ENCODE results near the gene ZNF277. TPM values are rescaled to one million over a fixed set of nuclear protein-coding genes. Genes with fewer than 3 reads are reported as not detected.

ZNF277 gene
- total RNA-seq, 1 experiment from 2014 or later: 21.3 TPM

DNA sequence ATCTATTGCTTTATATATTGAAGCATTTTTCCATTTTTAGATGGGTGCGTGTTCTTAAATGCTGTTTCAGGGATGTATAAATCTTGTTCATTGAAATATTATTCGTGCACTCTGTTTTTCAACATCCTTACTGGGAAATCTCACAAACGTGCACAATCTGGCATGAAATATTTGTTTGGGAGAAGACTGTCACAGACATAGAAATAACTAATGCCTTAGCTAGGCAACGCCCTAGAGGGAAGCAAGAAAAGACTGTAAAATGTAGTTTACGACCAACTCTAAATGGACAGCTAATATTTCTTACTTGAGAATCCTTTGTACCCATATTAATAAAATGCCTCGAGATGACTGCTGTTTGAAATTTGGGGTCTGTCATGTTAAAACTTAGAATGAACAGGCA, 9.2 kb upstream of the ZNF277 start:
- Histone ChIP-seq H2AFZ (ENCODE audit: low read depth, low read length, poor library complexity, severe bottlenecking) (no peak overlapping the region), H3K9me2 (ENCODE audit: insufficient read depth) (no peaks in the 10 kb centered on the region), H3K79me2 (ENCODE audit: insufficient read depth, low read length) (no peaks in the 10 kb centered on the region), H3K4me2 (ENCODE audit: low read length) (no peak overlapping the region), H3K27ac (ENCODE audit: low read depth, low read length) (no peak overlapping the region), H3K4me1 (ENCODE audit: control insufficient read depth in 1 of 2, insufficient read depth in 2 of 2, low read length in 2 of 2) (peaks cover 0 to 5% of the 10 kb centered on the region in 2 experiments; a peak in 1 of 4 replicates), H3K9me3 (ENCODE audit: control insufficient read depth in 1 of 2, insufficient read depth in 1 of 2, low read depth in 1 of 2, low read length in 2 of 2) (no peaks in the 10 kb centered on the region), H3K4me3 (replicated peaks in 1 of 2; ENCODE audit: low read depth in 1 of 2, low read length in 2 of 2) (no peak overlapping the region), H3K36me3 (ENCODE audit: control insufficient read depth in 1 of 2, insufficient read depth in 2 of 2, low read length in 2 of 2) (no peaks in the 10 kb centered on the region), H3K9ac (ENCODE audit: low read length) (no peak overlapping the region), H3K27me3 (ENCODE audit: insufficient read depth, low read length) (no peaks in the 10 kb centered on the region), H4K20me1 (ENCODE audit: insufficient read depth) (no peaks in the 10 kb centered on the region)
- ChIA-PET CTCF (no interaction called here), POLR2A (no interaction called here), RAD21 (ENCODE audit: low non-redundant PET in 1 of 2, low total read pairs in 2 of 2, uncharacterized antibody in 2 of 2, unreplicated experiment in 2 of 2) (no interaction called here)
- DNase-seq (ENCODE audit: low read depth, low spot score) (no peak), ATAC-seq (no peak)
- no TSS peak for BruUV-seq (replicated peaks)
- intact Hi-C loops (cut with micrococcal nuclease): no loop called here
- TF ChIP-seq RAD21 (IDR thresholded peaks at IDR 0.05; ENCODE audit: low read depth) (no peak), TCF7L2 (IDR thresholded peaks at IDR 0.05; ENCODE audit: borderline replicate concordance, extremely low read depth, insufficient read depth, insufficient read length) (no peak), EZH2phosphoT487 (IDR thresholded peaks at IDR 0.05; ENCODE audit: borderline replicate concordance) (no peak), ZNF274 (IDR thresholded peaks at IDR 0.05; ENCODE audit: low read depth, low read length) (no peak), SP1 (IDR thresholded peaks at IDR 0.05; ENCODE audit: low read depth) (no peak), SRF (IDR thresholded peaks at IDR 0.05; ENCODE audit: low read depth) (no peak), CBX3 (IDR thresholded peaks at IDR 0.05; ENCODE audit: low read depth) (no peak), ELF1 (IDR thresholded peaks at IDR 0.05; ENCODE audit: borderline replicate concordance, low read depth) (no peak)

DNA sequence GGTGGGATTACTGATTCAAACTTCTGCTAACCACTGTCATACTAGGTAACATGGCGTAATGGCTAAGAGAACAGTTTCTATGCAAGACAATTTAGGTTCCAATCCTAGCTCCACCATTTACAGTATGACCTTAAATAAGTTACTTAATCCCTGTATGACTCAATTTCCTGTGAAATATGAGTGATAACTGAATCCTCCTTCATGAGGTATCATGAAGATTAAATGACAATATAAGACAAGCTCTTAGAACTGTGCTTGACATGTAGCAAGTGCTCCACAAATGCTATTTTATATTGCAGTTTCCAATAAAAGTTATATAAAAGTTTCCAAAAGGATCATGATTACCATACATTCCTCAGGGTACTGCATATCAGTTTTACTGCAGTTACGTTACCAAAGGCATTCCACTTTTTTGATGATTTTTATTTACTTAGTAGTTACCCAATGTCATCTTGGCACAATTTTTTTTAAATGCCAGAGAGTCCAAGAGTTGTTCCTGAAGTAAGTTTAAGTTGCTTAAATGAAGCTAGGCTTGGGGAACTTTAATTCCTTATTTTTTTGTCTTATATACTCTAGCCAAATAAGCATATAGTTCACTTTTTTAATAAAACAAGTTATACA, 7.3 kb upstream of the ZNF277 start:
- RAD21 ChIA-PET (ENCODE audit: low non-redundant PET in 1 of 2, low total read pairs in 2 of 2, uncharacterized antibody in 2 of 2, unreplicated experiment in 2 of 2): no interaction called here
- Histone ChIP-seq H2AFZ (ENCODE audit: low read depth, low read length, poor library complexity, severe bottlenecking) (no peak overlapping the region), H3K4me2 (ENCODE audit: low read length) (no peak overlapping the region), H3K36me3 (ENCODE audit: control insufficient read depth in 1 of 2, insufficient read depth in 2 of 2, low read length in 2 of 2) (no peaks in the 10 kb centered on the region), H3K9ac (ENCODE audit: low read length) (no peak overlapping the region), H3K27me3 (ENCODE audit: insufficient read depth, low read length) (peaks cover 8% of the 10 kb centered on the region), H3K4me1 (ENCODE audit: control insufficient read depth in 1 of 2, insufficient read depth in 2 of 2, low read length in 2 of 2) (peaks cover 0 to 5% of the 10 kb centered on the region in 2 experiments; a peak in 1 of 4 replicates), H3K79me2 (ENCODE audit: insufficient read depth, low read length) (no peaks in the 10 kb centered on the region), H3K9me3 (ENCODE audit: control insufficient read depth in 1 of 2, insufficient read depth in 1 of 2, low read depth in 1 of 2, low read length in 2 of 2) (no peaks in the 10 kb centered on the region), H4K20me1 (ENCODE audit: insufficient read depth) (no peaks in the 10 kb centered on the region), H3K4me3 (replicated peaks in 1 of 2; ENCODE audit: low read depth in 1 of 2, low read length in 2 of 2) (no peak overlapping the region), H3K27ac (ENCODE audit: low read depth, low read length) (no peak overlapping the region), H3K9me2 (ENCODE audit: insufficient read depth) (no peaks in the 10 kb centered on the region)
- intact Hi-C loops (cut with micrococcal nuclease): no loop called here
- DNase-seq (ENCODE audit: low read depth, low spot score) (no peak), ATAC-seq (no peak)
- POLR2A ChIA-PET: no interaction called here
- BruUV-seq (replicated peaks): no TSS peak
- CTCF ChIA-PET: no interaction called here
- no peak for TF ChIP-seq SRF (IDR thresholded peaks at IDR 0.05; ENCODE audit: low read depth)
- TF ChIP-seq, protein P1, sequence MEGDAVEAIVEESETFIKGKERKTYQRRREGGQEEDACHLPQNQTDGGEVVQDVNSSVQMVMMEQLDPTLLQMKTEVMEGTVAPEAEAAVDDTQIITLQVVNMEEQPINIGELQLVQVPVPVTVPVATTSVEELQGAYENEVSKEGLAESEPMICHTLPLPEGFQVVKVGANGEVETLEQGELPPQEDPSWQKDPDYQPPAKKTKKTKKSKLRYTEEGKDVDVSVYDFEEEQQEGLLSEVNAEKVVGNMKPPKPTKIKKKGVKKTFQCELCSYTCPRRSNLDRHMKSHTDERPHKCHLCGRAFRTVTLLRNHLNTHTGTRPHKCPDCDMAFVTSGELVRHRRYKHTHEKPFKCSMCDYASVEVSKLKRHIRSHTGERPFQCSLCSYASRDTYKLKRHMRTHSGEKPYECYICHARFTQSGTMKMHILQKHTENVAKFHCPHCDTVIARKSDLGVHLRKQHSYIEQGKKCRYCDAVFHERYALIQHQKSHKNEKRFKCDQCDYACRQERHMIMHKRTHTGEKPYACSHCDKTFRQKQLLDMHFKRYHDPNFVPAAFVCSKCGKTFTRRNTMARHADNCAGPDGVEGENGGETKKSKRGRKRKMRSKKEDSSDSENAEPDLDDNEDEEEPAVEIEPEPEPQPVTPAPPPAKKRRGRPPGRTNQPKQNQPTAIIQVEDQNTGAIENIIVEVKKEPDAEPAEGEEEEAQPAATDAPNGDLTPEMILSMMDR (IDR thresholded peaks at IDR 0.05 in 2 of 3, conservative IDR thresholded peaks at IDR 0.05 in 1 of 3; ENCODE audit: borderline replicate concordance in 1 of 3, insufficient read depth in 1 of 3, low read depth in 2 of 3, low read length in 2 of 3): no peak
- TF ChIP-seq, protein P2, sequence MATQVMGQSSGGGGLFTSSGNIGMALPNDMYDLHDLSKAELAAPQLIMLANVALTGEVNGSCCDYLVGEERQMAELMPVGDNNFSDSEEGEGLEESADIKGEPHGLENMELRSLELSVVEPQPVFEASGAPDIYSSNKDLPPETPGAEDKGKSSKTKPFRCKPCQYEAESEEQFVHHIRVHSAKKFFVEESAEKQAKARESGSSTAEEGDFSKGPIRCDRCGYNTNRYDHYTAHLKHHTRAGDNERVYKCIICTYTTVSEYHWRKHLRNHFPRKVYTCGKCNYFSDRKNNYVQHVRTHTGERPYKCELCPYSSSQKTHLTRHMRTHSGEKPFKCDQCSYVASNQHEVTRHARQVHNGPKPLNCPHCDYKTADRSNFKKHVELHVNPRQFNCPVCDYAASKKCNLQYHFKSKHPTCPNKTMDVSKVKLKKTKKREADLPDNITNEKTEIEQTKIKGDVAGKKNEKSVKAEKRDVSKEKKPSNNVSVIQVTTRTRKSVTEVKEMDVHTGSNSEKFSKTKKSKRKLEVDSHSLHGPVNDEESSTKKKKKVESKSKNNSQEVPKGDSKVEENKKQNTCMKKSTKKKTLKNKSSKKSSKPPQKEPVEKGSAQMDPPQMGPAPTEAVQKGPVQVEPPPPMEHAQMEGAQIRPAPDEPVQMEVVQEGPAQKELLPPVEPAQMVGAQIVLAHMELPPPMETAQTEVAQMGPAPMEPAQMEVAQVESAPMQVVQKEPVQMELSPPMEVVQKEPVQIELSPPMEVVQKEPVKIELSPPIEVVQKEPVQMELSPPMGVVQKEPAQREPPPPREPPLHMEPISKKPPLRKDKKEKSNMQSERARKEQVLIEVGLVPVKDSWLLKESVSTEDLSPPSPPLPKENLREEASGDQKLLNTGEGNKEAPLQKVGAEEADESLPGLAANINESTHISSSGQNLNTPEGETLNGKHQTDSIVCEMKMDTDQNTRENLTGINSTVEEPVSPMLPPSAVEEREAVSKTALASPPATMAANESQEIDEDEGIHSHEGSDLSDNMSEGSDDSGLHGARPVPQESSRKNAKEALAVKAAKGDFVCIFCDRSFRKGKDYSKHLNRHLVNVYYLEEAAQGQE (IDR thresholded peaks at IDR 0.05; ENCODE audit: low read depth): no peak
- TF ChIP-seq POLR2A (IDR thresholded peaks at IDR 0.05; ENCODE audit: borderline replicate concordance, extremely low read depth, insufficient read depth, insufficient read length): no peak
- no peak for TF ChIP-seq EZH2phosphoT487 (IDR thresholded peaks at IDR 0.05; ENCODE audit: borderline replicate concordance)
- no peak for TF ChIP-seq CBX3 (IDR thresholded peaks at IDR 0.05; ENCODE audit: low read depth)
- no peak for TF ChIP-seq ZFX (IDR thresholded peaks at IDR 0.05)
- no peak for TF ChIP-seq ZNF274 (IDR thresholded peaks at IDR 0.05; ENCODE audit: low read depth, low read length)
- TF ChIP-seq YY1 (IDR thresholded peaks at IDR 0.05; ENCODE audit: extremely low read depth, insufficient replicate concordance, low read depth, low read length): no peak
- no peak for TF ChIP-seq SP1 (IDR thresholded peaks at IDR 0.05; ENCODE audit: low read depth)
- TF ChIP-seq TCF7L2 (IDR thresholded peaks at IDR 0.05; ENCODE audit: borderline replicate concordance, extremely low read depth, insufficient read depth, insufficient read length): no peak
- TF ChIP-seq CEBPB (IDR thresholded peaks at IDR 0.05; ENCODE audit: low read depth): no peak
- TF ChIP-seq ELF1 (IDR thresholded peaks at IDR 0.05; ENCODE audit: borderline replicate concordance, low read depth): no peak
- no peak for TF ChIP-seq RAD21 (IDR thresholded peaks at IDR 0.05; ENCODE audit: low read depth)

Measured in HCT116 (cell line).